ENCODE data around the gene SRSF3.

The SRSF3 gene

GRCh38 chr6:36627141-36627540, 33.0 kb downstream of the SRSF3 start (continued):
- TF ChIP-seq ZNF510 (tag by site-specific recombination; IDR thresholded peaks at IDR 0.05; ENCODE audit: insufficient replicate concordance) (no peak), ZNF549 (tag by site-specific recombination; IDR thresholded peaks at IDR 0.05) (no peak), YY2 (tag by site-specific recombination; IDR thresholded peaks at IDR 0.05) (no peak)

GRCh38 chr6:36627801-36628246, 33.7 kb downstream of the SRSF3 start:
- CTCF ChIA-PET: interaction anchor here (0.5 to 2.3 kb wide), 11 partner anchors 9 to 266 kb away, joined by 3 to 14 read pairs (median 3); no protein-coding TSS in a partner anchor

GRCh38 chr6:36629784-36630183, 35.6 kb downstream of the SRSF3 start:
- Histone ChIP-seq H3K4me3 (ENCODE audit: low read depth, low read length) (no peak overlapping the region), H3K9me3 (ENCODE audit: control insufficient read depth, insufficient read depth, low read depth, low read length) (no peaks in the 10 kb centered on the region), H3K27ac (ENCODE audit: extremely low read depth, low read depth, low read length) (no peak overlapping the region), H3K36me3 (ENCODE audit: control insufficient read depth in 2 of 2, insufficient read depth in 1 of 2, low read length in 2 of 2) (no peaks in the 10 kb centered on the region), H3K4me1 (ENCODE audit: control insufficient read depth, insufficient read depth, low read length) (peaks cover 3% of the 10 kb centered on the region; the same call in 1 of the 2 replicates)
- peak; percentile 49; the same call in 1 of the 2 replicates for TF ChIP-seq EGR2 (tag by site-specific recombination; IDR thresholded peaks at IDR 0.05; ENCODE audit: low read depth)
- TF ChIP-seq ZBTB7A (tag by site-specific recombination; IDR thresholded peaks at IDR 0.05; ENCODE audit: low read depth): no peak
- no peak for TF ChIP-seq BCL11B (tag by site-specific recombination; IDR thresholded peaks at IDR 0.05; ENCODE audit: low read depth)
- TF ChIP-seq ZNF585B (tag by site-specific recombination; IDR thresholded peaks at IDR 0.05): no peak
- TF ChIP-seq ZNF37A (tag by site-specific recombination; IDR thresholded peaks at IDR 0.05): no peak
- TF ChIP-seq ZNF280C (tag by site-specific recombination; IDR thresholded peaks at IDR 0.05): no peak
- no peak for TF ChIP-seq PRDM1 (tag by site-specific recombination; IDR thresholded peaks at IDR 0.05)
- TF ChIP-seq ZFHX2 (tag by site-specific recombination; conservative IDR thresholded peaks at IDR 0.05): peak; percentile 34
- TF ChIP-seq ZNF501 (tag by site-specific recombination; IDR thresholded peaks at IDR 0.05): no peak
- TF ChIP-seq ZNF146 (tag by site-specific recombination; IDR thresholded peaks at IDR 0.05): no peak
- TF ChIP-seq ZNF394 (tag by site-specific recombination; IDR thresholded peaks at IDR 0.05; ENCODE audit: borderline replicate concordance): peak; percentile 54; the same call in 1 of the 2 replicates
- TF ChIP-seq ZNF354C (tag by site-specific recombination; IDR thresholded peaks at IDR 0.05; ENCODE audit: borderline replicate concordance, low read depth): no peak
- no peak for TF ChIP-seq PRDM6 (tag by site-specific recombination; IDR thresholded peaks at IDR 0.05)
- TF ChIP-seq MEIS1 (CRISPR knock-in tag; IDR thresholded peaks at IDR 0.05; ENCODE audit: borderline replicate concordance): no peak
- ChIA-PET POLR2A (no interaction called here), CTCF (interaction anchor here (0.6 to 2.3 kb wide), 4 partner anchors 14 to 324 kb away, joined by 4 to 14 read pairs (median 4); no protein-coding TSS in a partner anchor)

More at GRCh38 chr6:36627801-36628246, 33.7 kb downstream of the SRSF3 start:
- no peaks in the 10 kb centered on the region for H3K9me3 ChIP-seq (ENCODE audit: control insufficient read depth, insufficient read depth, low read depth, low read length)
- H3K4me1 ChIP-seq (ENCODE audit: control insufficient read depth, insufficient read depth, low read length): no peaks in the 10 kb centered on the region; the same call in 1 of the 2 replicates
- H3K4me3 ChIP-seq (ENCODE audit: low read depth, low read length): no peak overlapping the region
- TF ChIP-seq ZNF37A (tag by site-specific recombination; IDR thresholded peaks at IDR 0.05) (no peak), RBAK (tag by site-specific recombination; IDR thresholded peaks at IDR 0.05) (no peak)
- no peak overlapping the region for H3K27ac ChIP-seq (ENCODE audit: extremely low read depth, low read depth, low read length)
- H3K36me3 ChIP-seq (ENCODE audit: control insufficient read depth in 2 of 2, insufficient read depth in 1 of 2, low read length in 2 of 2): no peaks in the 10 kb centered on the region
- POLR2A ChIA-PET: interaction anchor here (0.7 to 1.4 kb wide), 3 partner anchors 51 to 141 kb away, joined by 3 to 8 read pairs (median 5); partner anchors contain the start of gene CDKN1A
